Thyroid gland (tissue), 4 donors: Measurements from ENCODE around the gene GLG1.

Experiments used
- POLR2A ChIP-seq, 2 donors: fragments of 450-650 bp; IDR thresholded peaks; one replicate each; pipeline ENCODE4 v1.6.1; 2017; ENCODE audit warnings: antibody characterized with exemption in 2 of 2, mild to moderate bottlenecking in 2 of 2, moderate library complexity in 1 of 2
- TF ChIP-seq, protein P1 (sequence below), 6 experiments: fragments of 200-600 bp in 3 of 6; fragments of 450-650 bp in 3 of 6; sonication (generic) in 3 of 6; IDR thresholded peaks; one replicate each; pipeline ENCODE4 v1.5.1; 2016 to 2019; ENCODE audit warnings: antibody characterized with exemption in 6 of 6, mild to moderate bottlenecking in 2 of 6, inconsistent platforms in 1 of 6, moderate library complexity in 1 of 6

DNA sequence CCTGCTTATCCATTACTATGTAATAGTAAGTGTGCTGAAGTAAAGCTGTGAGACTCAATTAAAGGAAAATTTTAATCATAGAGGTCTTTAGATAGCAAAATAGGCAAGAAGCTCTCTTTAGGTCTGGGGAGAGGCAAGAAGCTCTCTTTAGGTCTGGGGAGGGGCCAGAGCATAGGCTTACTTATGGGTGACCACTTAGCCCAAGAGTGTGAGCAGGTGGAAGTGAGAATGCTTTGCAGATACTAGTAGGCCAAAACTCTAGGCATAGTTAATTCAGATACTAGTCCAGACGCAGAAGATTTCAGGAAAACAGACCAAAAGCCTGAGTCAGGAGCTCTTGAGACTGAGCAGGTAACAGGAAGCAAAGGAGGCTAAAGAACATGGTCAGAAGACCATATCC lies 49.6 kb downstream of the GLG1 start:
- TF ChIP-seq, protein P1, sequence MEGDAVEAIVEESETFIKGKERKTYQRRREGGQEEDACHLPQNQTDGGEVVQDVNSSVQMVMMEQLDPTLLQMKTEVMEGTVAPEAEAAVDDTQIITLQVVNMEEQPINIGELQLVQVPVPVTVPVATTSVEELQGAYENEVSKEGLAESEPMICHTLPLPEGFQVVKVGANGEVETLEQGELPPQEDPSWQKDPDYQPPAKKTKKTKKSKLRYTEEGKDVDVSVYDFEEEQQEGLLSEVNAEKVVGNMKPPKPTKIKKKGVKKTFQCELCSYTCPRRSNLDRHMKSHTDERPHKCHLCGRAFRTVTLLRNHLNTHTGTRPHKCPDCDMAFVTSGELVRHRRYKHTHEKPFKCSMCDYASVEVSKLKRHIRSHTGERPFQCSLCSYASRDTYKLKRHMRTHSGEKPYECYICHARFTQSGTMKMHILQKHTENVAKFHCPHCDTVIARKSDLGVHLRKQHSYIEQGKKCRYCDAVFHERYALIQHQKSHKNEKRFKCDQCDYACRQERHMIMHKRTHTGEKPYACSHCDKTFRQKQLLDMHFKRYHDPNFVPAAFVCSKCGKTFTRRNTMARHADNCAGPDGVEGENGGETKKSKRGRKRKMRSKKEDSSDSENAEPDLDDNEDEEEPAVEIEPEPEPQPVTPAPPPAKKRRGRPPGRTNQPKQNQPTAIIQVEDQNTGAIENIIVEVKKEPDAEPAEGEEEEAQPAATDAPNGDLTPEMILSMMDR (IDR thresholded peaks at IDR 0.05), result no peak
- no peak for TF ChIP-seq POLR2A (IDR thresholded peaks at IDR 0.05)
